Body of pancreas (tissue), 4 donors: ENCODE results near the gene PTPN6.

ENCODE experiments used
- CTCF ChIP-seq, 7 experiments: fragments of 450-650 bp in 4 of 7; fragments of 200-600 bp in 3 of 7; sonication (generic) in 3 of 7; IDR thresholded peaks; one replicate each; pipeline ENCODE4 v1.5.1; 2016 to 2019; ENCODE audit warnings: antibody characterized with exemption in 7 of 7
- POLR2A ChIP-seq, 3 donors: fragments of 450-650 bp; IDR thresholded peaks; one replicate each; pipeline ENCODE4 v1.6.1; 2016; ENCODE audit warnings: antibody characterized with exemption in 3 of 3, mild to moderate bottlenecking in 2 of 3

DNA sequence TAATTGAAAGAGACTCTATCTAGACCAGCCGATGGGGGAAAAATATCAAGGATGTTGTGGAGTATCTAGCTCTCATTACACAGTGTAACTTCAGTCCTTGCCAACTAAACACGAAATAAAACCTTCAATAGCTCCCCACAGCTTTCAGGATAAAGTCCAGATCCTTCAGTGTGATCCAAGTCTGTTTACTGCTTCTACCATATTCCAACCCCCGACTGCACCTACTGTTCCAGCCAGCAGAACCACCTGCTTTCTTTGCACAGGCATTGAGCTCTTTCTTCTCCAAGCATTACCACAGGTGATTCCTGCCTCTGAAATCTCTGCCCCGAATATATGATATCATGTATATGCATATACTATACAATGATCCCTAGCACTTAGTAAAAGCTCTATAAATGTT lies 48.7 kb upstream of the PTPN6 start:
- TF ChIP-seq CTCF (IDR thresholded peaks at IDR 0.05) (no peak), POLR2A (IDR thresholded peaks at IDR 0.05) (no peak)
